Measurements from ENCODE around the gene MDN1. TPM values are rescaled to one million over a fixed set of nuclear protein-coding genes. Genes with fewer than 3 reads are reported as not detected.
"Not testable (repeated sequence)": the region's sequence is repeated elsewhere in the genome, so short reads cannot be mapped to it uniquely, and the experiment has no call there.

MDN1 gene
- total RNA-seq, 1 donor: 21.4 TPM

DNA sequence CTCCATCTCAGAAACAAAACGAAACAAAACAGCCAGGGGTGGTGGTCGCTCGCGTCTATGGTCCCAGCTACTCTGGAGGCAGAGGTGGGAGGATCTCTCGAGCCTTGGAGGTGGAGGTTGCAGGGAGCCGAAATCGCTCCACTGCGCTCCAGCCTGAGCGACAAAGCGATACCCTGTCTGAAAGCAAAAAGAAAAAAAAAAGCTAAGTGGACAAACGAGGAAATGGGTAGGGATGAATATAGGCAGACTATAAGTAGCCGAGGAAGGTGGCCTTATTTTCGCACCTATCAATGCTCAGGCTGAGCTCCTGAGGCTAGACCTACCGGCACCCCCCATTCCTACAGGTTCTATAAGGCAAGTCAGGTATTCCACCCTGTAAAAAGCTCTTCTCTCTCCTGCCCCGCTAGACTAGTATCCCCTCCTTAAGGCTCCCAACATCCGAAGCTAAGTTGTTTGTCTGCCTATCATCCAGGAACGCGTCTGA, 9.4 kb upstream of the MDN1 start:
- Histone ChIP-seq H3K27ac (ENCODE audit: low read depth, low read length) (peak overlapping the region; percentile 68), H3K4me2 (ENCODE audit: insufficient read depth, low read length) (peak overlapping the region; percentile 100), H3K4me1 (ENCODE audit: insufficient read depth, low read length) (peaks cover 15% of the 10 kb centered on the region), H3K27me3 (ENCODE audit: insufficient read depth, low read length) (no peaks in the 10 kb centered on the region), H3K4me3 (ENCODE audit: insufficient read depth, low read length) (peak overlapping the region; percentile 92), H3K9me3 (ENCODE audit: low read depth, low read length) (no peaks in the 10 kb centered on the region), H4K20me1 (ENCODE audit: insufficient read depth, low read length) (no peaks in the 10 kb centered on the region), H3K36me3 (ENCODE audit: insufficient read depth, low read length) (peaks cover 6% of the 10 kb centered on the region), H2AFZ (ENCODE audit: low read length) (peak overlapping the region; percentile 100), H3K79me2 (ENCODE audit: insufficient read depth, low read length) (peaks cover 31% of the 10 kb centered on the region)
- TF ChIP-seq, protein P1, sequence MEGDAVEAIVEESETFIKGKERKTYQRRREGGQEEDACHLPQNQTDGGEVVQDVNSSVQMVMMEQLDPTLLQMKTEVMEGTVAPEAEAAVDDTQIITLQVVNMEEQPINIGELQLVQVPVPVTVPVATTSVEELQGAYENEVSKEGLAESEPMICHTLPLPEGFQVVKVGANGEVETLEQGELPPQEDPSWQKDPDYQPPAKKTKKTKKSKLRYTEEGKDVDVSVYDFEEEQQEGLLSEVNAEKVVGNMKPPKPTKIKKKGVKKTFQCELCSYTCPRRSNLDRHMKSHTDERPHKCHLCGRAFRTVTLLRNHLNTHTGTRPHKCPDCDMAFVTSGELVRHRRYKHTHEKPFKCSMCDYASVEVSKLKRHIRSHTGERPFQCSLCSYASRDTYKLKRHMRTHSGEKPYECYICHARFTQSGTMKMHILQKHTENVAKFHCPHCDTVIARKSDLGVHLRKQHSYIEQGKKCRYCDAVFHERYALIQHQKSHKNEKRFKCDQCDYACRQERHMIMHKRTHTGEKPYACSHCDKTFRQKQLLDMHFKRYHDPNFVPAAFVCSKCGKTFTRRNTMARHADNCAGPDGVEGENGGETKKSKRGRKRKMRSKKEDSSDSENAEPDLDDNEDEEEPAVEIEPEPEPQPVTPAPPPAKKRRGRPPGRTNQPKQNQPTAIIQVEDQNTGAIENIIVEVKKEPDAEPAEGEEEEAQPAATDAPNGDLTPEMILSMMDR (IDR thresholded peaks at IDR 0.05; ENCODE audit: extremely low read depth, low read depth, low read length): no peak
- no peak for DNase-seq (ENCODE audit: insufficient read length, low spot score, missing footprints)

DNA sequence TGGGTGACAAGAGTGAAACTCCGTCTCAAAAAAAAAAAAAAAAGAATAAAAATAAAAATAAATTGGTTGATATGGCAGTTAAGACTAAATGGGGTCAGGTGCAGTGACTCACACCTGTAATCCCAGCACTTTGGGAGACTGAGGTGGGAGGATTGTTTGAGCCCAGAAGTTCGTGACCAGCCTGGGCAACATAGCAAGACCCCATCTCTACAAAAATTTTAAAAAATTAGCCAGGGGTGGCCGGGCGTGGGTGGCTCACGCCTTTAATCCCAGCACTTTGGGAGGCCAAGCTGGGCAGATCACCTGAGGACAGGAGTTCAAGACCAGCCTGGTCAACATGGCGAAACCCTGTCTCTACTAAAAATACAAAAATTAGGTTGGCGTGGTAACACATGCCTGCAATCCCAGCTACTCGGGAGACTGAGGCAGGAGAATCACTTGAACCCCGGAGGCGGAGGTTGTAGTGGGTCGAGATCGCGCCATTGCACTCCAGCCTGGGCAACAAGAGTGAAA, 8.9 kb upstream of the MDN1 start:
- peak overlapping the region; percentile 68 for H3K27ac ChIP-seq (ENCODE audit: low read depth, low read length)
- peak overlapping the region; percentile 100 for H3K4me2 ChIP-seq (ENCODE audit: insufficient read depth, low read length)
- H3K9me3 ChIP-seq (ENCODE audit: low read depth, low read length); H3K27me3 ChIP-seq (ENCODE audit: insufficient read depth, low read length); H4K20me1 ChIP-seq (ENCODE audit: insufficient read depth, low read length); DNase-seq (ENCODE audit: insufficient read length, low spot score, missing footprints); H3K36me3 ChIP-seq (ENCODE audit: insufficient read depth, low read length): not testable (repeated sequence)
- peaks cover 31% of the 10 kb centered on the region for H3K79me2 ChIP-seq (ENCODE audit: insufficient read depth, low read length)
- H2AFZ ChIP-seq (ENCODE audit: low read length): peak overlapping the region; percentile 100
- H3K4me3 ChIP-seq (ENCODE audit: insufficient read depth, low read length): peak overlapping the region; percentile 92
- peaks cover 15% of the 10 kb centered on the region for H3K4me1 ChIP-seq (ENCODE audit: insufficient read depth, low read length)

DNA sequence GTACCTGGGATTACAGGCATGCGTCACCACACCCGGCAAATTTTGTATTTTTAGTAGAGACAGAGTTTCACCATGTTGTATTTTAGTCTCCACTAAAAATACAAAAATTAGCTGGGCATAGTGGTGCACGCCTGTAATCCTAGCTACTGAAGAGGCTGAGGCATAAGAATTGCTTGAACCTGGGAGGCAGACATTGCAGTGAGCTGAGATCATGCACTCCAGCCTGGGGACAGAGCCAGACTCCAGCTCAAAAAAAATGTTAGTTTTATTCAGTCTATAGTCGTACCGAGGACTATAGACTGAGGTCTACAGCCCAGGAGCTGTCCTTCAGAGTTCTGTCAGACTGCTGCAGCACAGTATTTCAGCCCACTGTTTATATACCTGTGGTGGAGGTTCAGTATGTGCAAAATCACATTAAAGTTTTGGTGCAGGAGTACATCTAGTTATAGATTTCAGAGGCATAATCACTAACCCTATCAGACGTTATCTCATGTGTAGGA, 6.5 kb upstream of the MDN1 start:
- H3K79me2 ChIP-seq (ENCODE audit: insufficient read depth, low read length): peaks cover 14% of the 10 kb centered on the region
- peak overlapping the region; percentile 50 for H3K4me2 ChIP-seq (ENCODE audit: insufficient read depth, low read length)
- no peaks in the 10 kb centered on the region for H3K27me3 ChIP-seq (ENCODE audit: insufficient read depth, low read length)
- no peaks in the 10 kb centered on the region for H3K9me3 ChIP-seq (ENCODE audit: low read depth, low read length)
- TF ChIP-seq, protein P1 (IDR thresholded peaks at IDR 0.05; ENCODE audit: extremely low read depth, low read depth, low read length): no peak
- peak overlapping the region; percentile 47 for H2AFZ ChIP-seq (ENCODE audit: low read length)
- H3K36me3 ChIP-seq (ENCODE audit: insufficient read depth, low read length): no peaks in the 10 kb centered on the region
- H3K4me3 ChIP-seq (ENCODE audit: insufficient read depth, low read length): no peak overlapping the region
- H3K4me1 ChIP-seq (ENCODE audit: insufficient read depth, low read length): peaks cover 15% of the 10 kb centered on the region
- no peaks in the 10 kb centered on the region for H4K20me1 ChIP-seq (ENCODE audit: insufficient read depth, low read length)
- peak overlapping the region; percentile 32 for H3K27ac ChIP-seq (ENCODE audit: low read depth, low read length)
- DNase-seq (ENCODE audit: insufficient read length, low spot score, missing footprints): peak; percentile 88

DNA sequence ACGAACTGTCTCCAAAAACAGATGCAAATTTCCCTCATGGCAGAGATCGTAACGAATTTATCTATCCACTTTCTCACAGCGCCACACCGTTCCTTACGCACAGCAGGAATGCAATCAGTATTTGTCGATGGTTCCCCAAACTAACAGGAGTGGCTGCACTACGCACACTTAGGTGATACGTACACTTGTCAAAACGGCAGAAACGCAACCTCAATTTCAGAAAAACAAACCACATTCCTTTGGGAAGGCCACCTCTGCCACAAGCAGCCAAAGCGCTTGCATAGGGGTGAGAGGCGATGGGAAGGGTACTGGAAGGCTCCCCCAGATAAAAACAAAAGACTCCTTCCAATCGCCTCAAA, 638 bp downstream of the MDN1 start:
- Histone ChIP-seq H3K4me2 (ENCODE audit: insufficient read depth, low read length) (peak overlapping the region; percentile 99), H3K9me3 (ENCODE audit: low read depth, low read length) (no peaks in the 10 kb centered on the region), H3K27me3 (ENCODE audit: insufficient read depth, low read length) (no peaks in the 10 kb centered on the region), H3K27ac (ENCODE audit: low read depth, low read length) (peak overlapping the region; percentile 90), H3K4me3 (ENCODE audit: insufficient read depth, low read length) (peak overlapping the region; percentile 95), H3K36me3 (ENCODE audit: insufficient read depth, low read length) (no peaks in the 10 kb centered on the region), H2AFZ (ENCODE audit: low read length) (peak overlapping the region; percentile 100), H3K4me1 (ENCODE audit: insufficient read depth, low read length) (peaks cover 5% of the 10 kb centered on the region), H4K20me1 (ENCODE audit: insufficient read depth, low read length) (peaks cover 12% of the 10 kb centered on the region), H3K79me2 (ENCODE audit: insufficient read depth, low read length) (peaks cover 51% of the 10 kb centered on the region)
- TF ChIP-seq, protein P1 (IDR thresholded peaks at IDR 0.05; ENCODE audit: extremely low read depth, low read depth, low read length): no peak
- DNase-seq (ENCODE audit: insufficient read length, low spot score, missing footprints): no peak

All from osteoblast (primary cell).